ENCODE measurements around the gene DLGAP1.
"Not testable (repeated sequence)": the region's sequence is repeated elsewhere in the genome, so short reads cannot be mapped to it uniquely, and the experiment has no call there.

The DLGAP1 gene
- total RNA-seq, result 0 to 4.8 (median 0.24) reads per million in 17 experiments

DNA sequence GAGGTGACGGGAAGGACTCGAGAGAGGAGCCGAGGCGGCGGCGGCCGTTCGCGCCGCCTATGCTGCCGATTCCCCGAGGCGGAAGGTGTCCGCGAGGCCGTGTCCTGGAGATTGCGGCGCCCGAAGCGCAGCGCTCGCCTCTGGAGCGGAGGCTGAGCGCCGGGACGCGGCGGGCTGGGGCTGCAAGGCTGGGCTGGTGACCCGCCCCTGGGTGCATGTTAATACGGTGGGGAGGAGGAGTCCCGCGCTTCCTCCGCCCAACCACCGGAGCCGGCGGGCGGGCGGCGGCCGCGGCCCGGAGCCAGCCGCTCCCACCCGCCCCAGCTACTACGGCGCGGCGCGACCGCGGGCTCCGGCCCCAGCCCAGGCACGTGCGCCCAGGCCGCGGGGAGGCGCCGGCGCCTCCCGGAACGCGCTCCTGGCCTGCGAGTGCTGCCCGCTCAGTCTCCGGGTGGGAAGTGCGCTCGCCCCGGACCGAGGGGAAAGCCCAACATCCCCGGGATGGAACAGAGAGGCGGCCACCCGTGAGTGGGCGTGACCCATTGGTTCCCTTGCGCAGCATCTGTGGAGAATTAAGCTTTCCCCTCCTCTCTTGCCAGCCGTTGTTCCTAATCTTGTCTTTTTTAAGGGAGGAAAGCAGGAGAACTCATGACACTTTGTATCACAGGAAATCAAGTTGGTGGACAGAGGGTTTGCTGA lies at the start of gene DLGAP1:
Gene DLGAP1, minus strand, starts transcription at position 195 of the 699 bp plus-strand sequence.
- DNase-seq, result peak in 2 of 4 experiments; percentile 1 to 3

DNA sequence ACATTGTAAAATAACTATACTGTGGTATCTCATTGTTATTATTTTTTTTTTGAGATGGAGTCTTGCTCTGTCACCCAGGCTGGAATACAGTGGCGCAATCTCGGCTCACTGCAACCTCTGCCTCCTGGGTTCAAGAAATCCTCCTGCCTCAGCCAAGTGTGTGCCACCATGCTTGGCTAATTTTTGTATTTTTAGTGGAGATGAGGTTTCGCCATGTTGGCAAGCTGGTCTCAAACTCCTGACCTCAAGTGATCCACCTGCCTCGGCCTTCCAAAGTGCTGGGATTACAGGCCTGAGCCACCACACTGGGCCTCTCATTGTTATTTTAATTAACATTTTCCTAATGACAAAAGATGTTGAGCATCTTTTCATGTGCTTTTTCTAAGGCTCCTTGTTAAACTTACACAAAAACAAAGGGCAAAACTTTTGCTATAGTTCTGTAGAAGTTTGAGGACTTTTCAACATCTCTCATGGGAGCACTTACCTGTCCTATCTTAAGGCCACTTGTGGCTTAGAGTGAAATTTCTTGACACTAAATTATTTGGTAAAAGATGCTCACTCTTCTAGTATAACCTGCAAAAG lies 39.7 kb upstream of the DLGAP1 start:
- DNase-seq, result not testable (repeated sequence)

- DNase-seq, result no peak
Observed at GRCh38 chr18:4468511-4468910, 13.4 kb upstream of the DLGAP1 start.

GRCh38 chr18:4454537-4455112 lies 482 bp downstream of the DLGAP1 start:
- DNase-seq, result no peak

DNA sequence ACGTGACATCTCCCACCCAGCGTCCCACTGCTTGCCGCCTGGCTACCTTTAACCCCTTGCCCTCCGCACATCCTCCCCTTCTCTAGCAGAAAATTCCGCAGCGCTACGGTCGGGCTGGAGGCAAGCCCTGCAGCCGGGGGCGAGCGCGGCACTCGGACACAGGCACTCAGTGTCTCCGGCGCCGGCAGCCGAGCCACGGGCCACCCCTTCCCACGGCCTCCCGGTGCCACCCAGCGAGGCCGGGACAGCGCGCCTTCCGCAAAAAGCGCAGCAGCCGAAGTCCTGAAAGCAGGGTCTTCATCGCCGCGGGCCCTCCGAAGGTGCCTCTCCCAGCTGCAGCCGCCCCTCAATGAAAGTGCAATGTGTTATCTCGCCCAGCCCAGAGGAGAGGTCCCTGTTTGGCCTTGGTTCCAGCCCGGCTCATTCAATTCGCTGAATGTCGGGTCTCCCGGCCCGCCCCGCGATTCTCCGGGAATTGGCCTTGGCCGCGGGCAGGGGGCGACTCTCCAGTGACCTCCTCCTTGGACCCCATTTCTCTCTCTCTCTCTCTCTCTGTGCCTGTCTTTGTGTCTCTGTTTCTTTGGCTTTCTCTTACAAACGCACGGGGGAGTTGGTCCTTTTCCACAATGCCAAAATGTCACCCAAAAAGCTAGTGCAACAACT lies 1.1 kb downstream of the DLGAP1 start:
- no peak for DNase-seq

DNA sequence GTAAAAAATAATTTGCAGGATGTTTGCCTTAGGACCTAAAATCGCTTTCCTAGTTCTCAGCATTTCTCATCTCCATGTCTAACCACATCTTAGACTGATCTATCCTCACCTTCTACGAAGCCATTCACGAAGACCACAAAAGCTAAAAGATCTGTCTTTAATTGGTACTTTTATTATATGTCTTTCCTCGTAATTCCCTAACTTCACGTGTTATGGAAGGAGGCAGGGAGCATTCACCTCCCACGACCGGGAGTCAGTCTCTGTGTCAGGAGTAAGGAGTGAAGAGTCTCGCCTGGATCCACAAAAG lies 1.6 kb downstream of the DLGAP1 start:
- DNase-seq, result no peak

DNA sequence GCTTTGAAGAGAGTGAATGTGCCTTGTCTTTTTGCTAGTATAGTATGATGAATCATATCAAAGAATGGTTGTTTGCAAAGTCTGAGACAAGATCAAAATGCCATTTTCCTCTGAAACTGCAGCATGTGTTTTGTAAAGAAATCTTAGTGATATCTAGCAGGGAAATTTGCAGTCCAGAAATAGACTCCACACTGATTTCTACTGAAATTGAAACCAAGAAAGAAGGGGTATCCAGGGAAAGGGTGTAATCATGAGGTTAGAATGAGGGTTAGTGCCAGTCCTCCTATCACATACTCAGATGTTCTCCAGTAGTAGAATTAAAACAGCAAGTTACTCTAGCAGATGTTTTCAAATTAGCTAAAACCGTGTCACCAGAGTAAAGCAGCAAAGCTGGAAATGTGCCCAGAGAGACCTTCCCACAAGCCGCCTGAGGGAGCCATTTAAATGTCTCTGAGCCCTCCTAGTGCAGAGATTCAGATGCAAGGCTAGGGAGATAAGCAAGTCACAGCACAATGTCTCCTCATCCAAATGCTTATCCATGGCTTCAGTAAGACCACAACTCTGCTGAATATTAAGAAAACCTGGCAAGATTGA lies 4.9 kb downstream of the DLGAP1 start:
- no peak for DNase-seq

DNA sequence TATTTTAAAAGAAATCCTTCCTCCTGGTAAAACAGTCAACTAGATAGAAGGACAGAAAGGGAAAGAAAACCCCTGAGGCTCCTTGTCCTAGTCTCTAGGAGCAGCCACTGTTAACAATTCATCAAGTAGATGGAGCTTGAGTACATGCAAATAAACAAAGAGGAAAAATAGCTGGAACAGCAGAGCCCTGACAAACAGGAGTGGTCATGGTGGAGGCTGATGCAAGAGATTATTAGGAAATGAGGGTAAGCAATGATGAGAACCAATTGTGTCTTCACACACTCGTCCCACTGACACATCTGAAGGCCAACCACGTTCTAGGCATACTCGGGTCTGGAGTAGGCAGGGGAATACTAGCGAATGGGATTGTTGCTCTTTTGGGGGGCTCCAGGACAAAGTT lies 9.2 kb downstream of the DLGAP1 start:
- no peak for DNase-seq

GRCh38 chr18:4444306-4444705 lies 10.8 kb downstream of the DLGAP1 start:
- DNase-seq, result no peak

- no peak for DNase-seq
Observed at GRCh38 chr18:4441098-4441497, 14.0 kb downstream of the DLGAP1 start.

- DNase-seq, result no peak
Observed at GRCh38 chr18:4438938-4439337, 16.2 kb downstream of the DLGAP1 start.

DNA sequence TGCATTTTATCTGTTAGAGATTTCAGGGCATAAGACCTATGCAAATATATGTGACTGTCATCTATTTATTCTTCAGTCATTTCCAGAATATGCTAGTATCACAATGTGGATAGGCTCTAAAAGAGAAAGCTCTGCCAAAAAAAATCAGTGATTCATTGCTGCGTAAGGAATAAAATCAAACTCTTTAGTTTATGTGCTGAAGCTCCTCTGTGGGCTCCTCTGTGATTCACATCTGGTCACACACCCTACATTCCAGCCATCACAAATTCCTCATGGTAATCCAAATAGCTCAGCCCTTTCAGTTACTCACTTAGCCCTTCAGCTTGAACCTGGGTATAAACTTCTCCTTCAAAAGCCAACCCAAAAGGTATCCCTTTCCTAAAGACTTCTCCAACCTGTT lies 21.4 kb downstream of the DLGAP1 start:
- no peak for DNase-seq

DNA sequence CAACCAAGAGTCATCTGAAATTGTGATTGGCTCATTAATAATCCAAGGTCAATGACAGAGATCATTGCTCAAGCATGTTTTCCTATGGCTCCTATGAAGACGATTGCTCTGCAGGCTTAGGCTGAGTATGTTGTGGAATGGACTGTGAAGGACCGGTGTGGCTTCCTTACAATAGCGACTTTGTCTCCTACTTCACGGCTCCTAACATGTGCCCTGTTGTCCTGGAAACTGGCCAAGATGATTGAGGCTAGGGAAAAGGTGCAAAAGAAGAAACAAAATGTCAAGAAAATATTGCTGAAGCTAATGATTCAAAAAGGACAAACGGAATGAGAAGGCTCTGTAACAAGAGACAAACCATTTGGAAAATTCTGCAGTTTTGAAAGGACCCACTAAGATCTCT lies 24.3 kb downstream of the DLGAP1 start:
- no peak for DNase-seq

DNA sequence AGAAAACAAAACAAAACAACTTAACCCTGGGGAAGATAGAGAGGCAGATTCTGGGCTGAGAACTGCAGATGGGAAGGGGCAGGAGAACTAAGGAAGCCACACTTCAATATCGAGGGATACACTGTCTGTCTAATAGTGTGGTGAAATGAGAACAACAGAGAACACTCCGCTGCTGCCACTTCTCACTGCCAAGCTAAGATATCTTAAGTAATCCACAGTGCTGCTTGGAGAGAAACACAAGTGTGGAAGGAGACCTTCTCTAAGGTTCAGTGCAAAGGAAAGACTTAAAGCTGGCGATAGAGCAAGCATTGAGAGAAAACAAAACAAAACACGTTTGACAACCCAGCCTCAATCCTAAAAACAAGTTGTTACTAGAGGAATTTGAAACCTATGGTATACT lies 37.4 kb downstream of the DLGAP1 start:
- no peak for DNase-seq

- DNase-seq, result no peak
Observed at GRCh38 chr18:4416976-4417375, 38.1 kb downstream of the DLGAP1 start.

GRCh38 chr18:4412286-4412685 lies 42.8 kb downstream of the DLGAP1 start:
- no peak for DNase-seq

DNA sequence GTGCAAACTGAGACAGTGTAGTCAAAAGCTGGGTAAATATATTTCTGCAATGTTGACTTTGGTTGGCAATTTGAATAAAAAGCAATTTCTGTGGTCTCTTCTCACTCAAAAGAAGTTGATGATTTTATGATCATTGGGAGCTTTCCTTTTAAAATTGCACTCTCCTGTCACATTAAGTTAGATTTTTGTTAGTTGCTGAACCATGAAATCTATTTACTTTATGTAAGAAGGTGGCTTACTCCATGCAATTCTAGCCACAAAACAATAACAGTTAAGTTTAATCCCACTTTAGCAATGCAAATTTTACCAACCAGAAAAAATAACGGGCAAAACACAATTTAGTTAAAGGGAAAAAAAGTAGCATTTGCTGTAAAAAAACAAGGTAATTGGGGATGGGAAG lies 48.3 kb downstream of the DLGAP1 start:
- no peak for DNase-seq

DNA sequence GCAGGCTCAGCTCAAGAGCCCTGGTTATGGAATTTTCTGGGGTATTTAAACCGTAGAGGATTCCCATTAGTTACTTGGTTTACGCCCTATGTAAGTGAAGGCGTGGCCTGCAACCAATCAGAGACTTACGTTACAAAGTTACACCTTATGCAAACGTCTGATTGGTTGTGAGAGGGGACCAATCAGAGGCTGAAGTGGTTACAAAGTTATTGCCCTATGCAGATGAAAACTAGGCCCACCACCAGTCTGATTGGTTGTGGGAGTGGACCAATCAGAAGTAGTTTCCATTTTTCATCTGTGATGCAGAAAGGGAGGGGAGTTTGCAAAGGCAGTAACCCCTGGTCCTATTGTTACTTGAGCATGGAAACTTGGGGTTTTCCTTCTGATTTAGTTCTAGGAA lies 49.1 kb downstream of the DLGAP1 start:
- no peak for DNase-seq

- DNase-seq, result no peak
Observed at GRCh38 chr18:4403836-4404235, 51.3 kb downstream of the DLGAP1 start.

GRCh38 chr18:4400911-4401310 lies 54.2 kb downstream of the DLGAP1 start:
- DNase-seq, result no peak

DNA sequence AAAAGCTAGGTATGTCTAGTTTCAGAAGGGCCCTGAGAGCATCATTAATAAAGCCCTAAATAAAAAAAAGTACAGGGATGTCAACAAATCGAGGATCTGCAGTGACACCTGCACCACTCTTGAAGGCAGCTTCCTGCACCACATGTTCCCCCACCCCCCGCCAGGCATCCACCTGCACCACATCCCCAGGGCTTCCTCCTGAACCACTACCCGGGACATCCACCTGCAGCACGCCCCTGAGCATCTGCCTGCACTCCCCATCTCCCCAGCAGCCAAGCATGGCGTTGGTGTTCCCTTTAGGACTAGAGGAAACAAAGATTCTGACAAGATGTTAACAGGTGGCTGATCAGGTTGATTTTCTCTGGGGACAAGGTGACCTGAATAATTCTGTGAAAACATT lies 55.2 kb downstream of the DLGAP1 start:
- no peak for DNase-seq

- DNase-seq, result no peak
Observed at GRCh38 chr18:4394700-4395099, 60.4 kb downstream of the DLGAP1 start.

DNA sequence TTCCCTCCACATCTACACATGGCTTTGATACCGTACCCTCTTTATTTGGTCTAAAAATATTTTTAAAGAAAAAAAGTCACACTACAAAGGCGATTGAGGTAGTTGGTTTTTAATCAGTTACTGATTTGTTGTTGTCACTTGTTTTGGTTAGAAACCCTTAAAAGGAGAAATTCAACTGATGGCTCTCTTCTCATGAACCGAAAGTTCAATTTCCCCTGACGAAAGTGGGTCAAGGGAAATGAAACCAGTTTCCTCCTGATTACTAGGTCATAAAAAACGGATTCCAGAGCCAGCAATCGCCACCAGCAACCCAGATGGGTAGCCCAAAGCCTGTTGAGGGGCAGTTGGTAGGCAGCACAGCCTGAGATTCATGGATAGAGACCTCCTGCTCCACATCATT lies 63.2 kb downstream of the DLGAP1 start:
- no peak for DNase-seq

GRCh38 chr18:4385876-4386275 lies 69.2 kb downstream of the DLGAP1 start:
- no peak for DNase-seq

Measured in suppressor macrophage (primary cell).